Cardiac muscle cell (in vitro differentiated cells and primary cell): ENCODE data around the gene OTC. TPM values are rescaled to one million over a fixed set of nuclear protein-coding genes. Genes with fewer than 3 reads are reported as not detected.
A peak's percentile ranks its signal among the peaks of the same experiment; 100 is the strongest.

Source experiments
- DNase-seq, 2 donors: peaks; one replicate each; pipeline versions ENCODE4 v3.0.0 to v3.0.0-alpha.2; 2010 to 2017; ENCODE audit warnings: low read depth in 1 of 2, low spot score in 1 of 2
- H3K27ac ChIP-seq: fragments of 200-600 bp; sonication (generic); 2 replicates; pipeline ENCODE4 v1.5.1; 2016
- H3K27me3 ChIP-seq: fragments of 200-600 bp; sonication (generic); 2 replicates; pipeline ENCODE4 v1.6.0; 2016; ENCODE audit warnings: control low read depth
- H3K36me3 ChIP-seq: fragments of 200-600 bp; sonication (generic); 2 replicates; pipeline ENCODE4 v1.5.1; 2016; ENCODE audit warnings: control low read depth
- H3K4me1 ChIP-seq: fragments of 200-600 bp; sonication (generic); 2 replicates; pipeline ENCODE4 v1.8.1; 2017; ENCODE audit warnings: low read depth, mild to moderate bottlenecking, mixed run types
- H3K4me3 ChIP-seq: fragments of 200-600 bp; sonication (generic); 2 replicates; pipeline ENCODE4 v1.5.1; 2016; ENCODE audit warnings: mild to moderate bottlenecking
- H3K9me3 ChIP-seq: fragments of 200-600 bp; sonication (generic); 2 replicates; pipeline ENCODE4 v1.5.1; 2017; ENCODE audit warnings: low read depth, mild to moderate bottlenecking, control low read depth
- polyA plus RNA-seq: library from polyadenylated mRNA; unstranded; fragments of >200 nt; fragmentation: Nextera tagmentation; extraction: Ambion mirVana; gene quantifications from 2 replicates; pipeline ENCODE4 v1.2.1, GENCODE V29; 2016
- total RNA-seq: library from RNA; depleted of rRNA; stranded (reverse); fragments of >200 nt; gene quantifications from 2 replicates; pipeline ENCODE4 v1.2.3, GENCODE V29; 2016
- TF ChIP-seq, protein P1 (sequence below): IDR thresholded peaks from 2 replicates; pipeline ENCODE4 v1.5.1; 2012; ENCODE audit warnings: low read depth, mild to moderate bottlenecking, low read length

Gene OTC
- total and polyA plus RNA-seq, 2 experiments from 2014 or later: not detected

DNA sequence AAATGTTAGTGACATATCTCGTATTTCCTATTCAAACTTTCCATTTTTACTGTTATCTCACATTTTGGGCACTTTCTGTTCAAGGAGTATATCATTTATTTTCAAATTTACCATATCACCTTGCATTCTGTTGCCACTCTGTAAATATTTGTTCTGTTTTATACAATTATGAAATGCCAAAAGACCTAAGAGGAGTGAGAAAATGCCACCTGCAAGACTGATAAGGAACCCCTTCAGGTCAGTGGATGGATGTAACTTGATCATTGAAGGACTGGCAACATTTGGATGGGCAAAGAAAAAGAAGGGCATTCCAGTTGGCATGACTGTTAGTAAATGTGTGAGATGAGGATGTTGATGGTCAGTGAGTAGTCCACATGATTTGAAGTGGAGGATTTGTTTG, 79.1 kb downstream of the OTC start:
- Histone ChIP-seq H3K9me3 (no peaks in the 10 kb centered on the region), H3K36me3 (no peaks in the 10 kb centered on the region), H3K4me1 (no peaks in the 10 kb centered on the region), H3K27me3 (no peaks in the 10 kb centered on the region), H3K27ac (no peak overlapping the region), H3K4me3 (no peak overlapping the region)
- no peak for DNase-seq
- TF ChIP-seq, protein P1, sequence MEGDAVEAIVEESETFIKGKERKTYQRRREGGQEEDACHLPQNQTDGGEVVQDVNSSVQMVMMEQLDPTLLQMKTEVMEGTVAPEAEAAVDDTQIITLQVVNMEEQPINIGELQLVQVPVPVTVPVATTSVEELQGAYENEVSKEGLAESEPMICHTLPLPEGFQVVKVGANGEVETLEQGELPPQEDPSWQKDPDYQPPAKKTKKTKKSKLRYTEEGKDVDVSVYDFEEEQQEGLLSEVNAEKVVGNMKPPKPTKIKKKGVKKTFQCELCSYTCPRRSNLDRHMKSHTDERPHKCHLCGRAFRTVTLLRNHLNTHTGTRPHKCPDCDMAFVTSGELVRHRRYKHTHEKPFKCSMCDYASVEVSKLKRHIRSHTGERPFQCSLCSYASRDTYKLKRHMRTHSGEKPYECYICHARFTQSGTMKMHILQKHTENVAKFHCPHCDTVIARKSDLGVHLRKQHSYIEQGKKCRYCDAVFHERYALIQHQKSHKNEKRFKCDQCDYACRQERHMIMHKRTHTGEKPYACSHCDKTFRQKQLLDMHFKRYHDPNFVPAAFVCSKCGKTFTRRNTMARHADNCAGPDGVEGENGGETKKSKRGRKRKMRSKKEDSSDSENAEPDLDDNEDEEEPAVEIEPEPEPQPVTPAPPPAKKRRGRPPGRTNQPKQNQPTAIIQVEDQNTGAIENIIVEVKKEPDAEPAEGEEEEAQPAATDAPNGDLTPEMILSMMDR: no peak

DNA sequence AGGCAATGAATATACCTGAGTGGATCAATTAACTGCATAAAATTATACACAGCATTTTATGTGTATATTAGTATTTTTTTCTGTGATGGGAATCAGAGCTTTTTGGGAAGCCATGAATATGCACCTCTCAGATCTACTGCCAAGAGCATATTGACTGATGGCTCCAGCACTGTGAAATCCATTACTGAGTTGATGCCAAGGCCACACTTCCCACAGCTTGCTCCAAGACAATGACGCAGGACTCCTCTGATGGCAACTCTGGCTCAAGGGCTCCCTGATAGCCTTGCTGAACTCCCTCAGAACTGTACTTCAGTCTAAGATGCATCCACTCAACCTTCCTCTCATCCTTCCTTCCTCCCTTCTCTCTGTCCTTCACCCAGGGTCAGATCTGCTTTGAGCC, 82.7 kb downstream of the OTC start:
- no peak for DNase-seq
- TF ChIP-seq, protein P1: no peak
- H3K27me3 ChIP-seq: no peaks in the 10 kb centered on the region
- H3K4me3 ChIP-seq: no peak overlapping the region
- H3K27ac ChIP-seq: no peak overlapping the region
- no peaks in the 10 kb centered on the region for H3K4me1 ChIP-seq
- no peaks in the 10 kb centered on the region for H3K36me3 ChIP-seq
- no peaks in the 10 kb centered on the region for H3K9me3 ChIP-seq

DNA sequence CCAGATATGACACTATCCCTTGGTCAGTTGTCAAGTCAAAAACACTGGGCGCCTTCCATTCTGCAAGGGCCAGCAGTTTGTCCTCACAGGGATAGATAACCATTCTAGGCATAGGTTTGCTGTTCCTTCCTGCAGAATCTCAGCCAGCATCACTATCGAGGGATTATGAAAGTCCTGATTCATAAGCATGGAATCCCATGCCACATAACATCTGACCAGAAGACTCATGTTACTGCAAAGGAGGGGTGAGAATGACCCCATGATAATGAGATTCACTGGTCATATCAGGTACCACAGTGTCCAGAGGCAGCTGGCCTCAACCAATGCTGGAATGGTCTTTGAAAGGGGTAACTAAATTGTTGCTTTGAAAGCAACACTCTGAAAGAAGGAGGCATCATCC, 84.7 kb downstream of the OTC start:
- Histone ChIP-seq H3K4me1 (no peaks in the 10 kb centered on the region), H3K9me3 (no peaks in the 10 kb centered on the region), H3K4me3 (no peak overlapping the region), H3K36me3 (no peaks in the 10 kb centered on the region), H3K27me3 (no peaks in the 10 kb centered on the region), H3K27ac (no peak overlapping the region)
- TF ChIP-seq, protein P1: no peak
- DNase-seq: peak in 1 of 2 donors; percentile 12

DNA sequence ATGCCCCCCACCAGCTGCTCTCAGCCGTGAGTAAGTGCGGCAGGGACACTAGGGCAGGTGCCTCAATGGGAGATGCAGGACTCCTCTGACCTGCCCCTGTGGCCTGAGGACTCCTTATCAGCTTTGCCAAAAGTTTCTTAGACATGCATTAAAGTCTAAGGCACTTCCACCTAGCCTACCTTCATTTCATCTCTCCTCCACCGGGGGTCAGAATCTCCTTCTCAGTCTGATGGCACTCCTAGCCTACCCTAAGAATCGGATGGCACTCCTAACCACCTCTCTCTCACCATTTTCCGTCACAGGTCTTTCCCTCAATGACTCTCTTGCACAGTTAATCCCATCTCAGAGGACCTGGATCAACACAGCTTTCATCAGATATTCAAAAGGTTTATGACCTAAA, 85.9 kb downstream of the OTC start:
- Histone ChIP-seq H3K4me1 (no peaks in the 10 kb centered on the region), H3K4me3 (no peak overlapping the region), H3K27ac (no peak overlapping the region), H3K36me3 (no peaks in the 10 kb centered on the region), H3K27me3 (no peaks in the 10 kb centered on the region), H3K9me3 (no peaks in the 10 kb centered on the region)
- no peak for DNase-seq
- TF ChIP-seq, protein P1: no peak

DNA sequence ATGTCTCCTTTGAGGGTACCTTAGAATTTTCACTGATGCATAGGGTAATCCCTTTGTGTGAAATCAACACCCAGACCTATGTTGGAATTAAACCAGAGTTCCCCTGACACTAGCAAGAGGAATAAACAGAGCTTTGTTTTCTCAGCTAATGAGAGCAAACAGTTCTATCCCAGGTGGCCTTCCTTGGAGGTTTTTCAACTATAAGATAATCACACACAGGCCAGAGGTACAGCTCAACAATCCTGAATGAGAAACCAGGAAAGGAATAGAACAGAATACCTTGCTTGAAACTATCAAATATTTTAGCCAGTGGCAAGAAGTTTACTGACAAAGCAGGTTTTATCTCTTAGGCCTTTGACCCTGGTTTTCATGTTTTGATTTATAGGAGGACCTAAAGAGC, 100.2 kb downstream of the OTC start:
- Histone ChIP-seq H3K4me1 (no peaks in the 10 kb centered on the region), H3K27ac (no peak overlapping the region), H3K36me3 (no peaks in the 10 kb centered on the region), H3K4me3 (no peak overlapping the region), H3K9me3 (no peaks in the 10 kb centered on the region), H3K27me3 (no peaks in the 10 kb centered on the region)
- DNase-seq: no peak
- TF ChIP-seq, protein P1: no peak

DNA sequence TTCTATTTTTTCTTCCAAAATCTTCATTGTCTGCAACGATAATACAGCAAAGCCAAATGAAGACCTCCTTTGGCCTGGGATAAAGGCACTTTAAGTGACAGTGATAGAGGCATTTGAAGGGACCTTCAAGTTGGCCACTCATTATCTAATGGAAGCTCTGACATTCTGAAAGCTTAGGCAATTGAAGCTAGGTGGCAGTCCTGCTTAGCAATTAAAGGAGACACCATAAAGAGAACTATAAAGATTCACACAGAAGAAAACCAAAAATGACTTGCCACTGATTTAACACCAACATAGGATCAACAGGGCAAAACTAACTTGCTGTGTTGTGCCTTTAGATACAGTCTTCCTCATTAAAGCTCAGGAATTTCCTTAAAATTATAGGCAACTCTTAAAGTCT, 105.7 kb downstream of the OTC start:
- Histone ChIP-seq H3K4me3 (no peak overlapping the region), H3K27me3 (no peaks in the 10 kb centered on the region), H3K9me3 (no peaks in the 10 kb centered on the region), H3K27ac (no peak overlapping the region), H3K4me1 (no peaks in the 10 kb centered on the region), H3K36me3 (no peaks in the 10 kb centered on the region)
- peak; percentile 1 to 8 for DNase-seq
- TF ChIP-seq, protein P1: no peak
